Hepatic stellate cell (primary cell): ENCODE measurements around the gene CYP8B1.

ENCODE experiments used
- DNase-seq: peaks from one replicate; pipeline ENCODE4 v3.0.0; 2011; ENCODE audit warnings: low spot score

Gene CYP8B1

GRCh38 chr3:42823351-42823750 lies 52.3 kb downstream of the CYP8B1 start:
- DNase-seq = no peak

- DNase-seq = no peak
Measured at GRCh38 chr3:42822828-42823227, 52.9 kb downstream of the CYP8B1 start.
